ENCODE measurements around the gene PAPLN.
A peak's percentile ranks its signal among the peaks of the same experiment; 100 is the strongest.
"Not testable (repeated sequence)": the region's sequence is repeated elsewhere in the genome, so short reads cannot be mapped to it uniquely, and the experiment has no call there.

The PAPLN gene

GRCh38 chr14:73237219-73237785 lies at the start of gene PAPLN:
PAPLN (plus strand) TSS chr14:73237506; CDS start chr14:73239779, 2,273 bp downstream.
- peak; percentile 68 for DNase-seq (ENCODE audit: low spot score)

GRCh38 chr14:73188501-73188911 lies 48.8 kb upstream of the PAPLN start:
- no peak for DNase-seq (ENCODE audit: low spot score)

- DNase-seq (ENCODE audit: low spot score), result no peak
Observed at GRCh38 chr14:73189651-73190050, 47.7 kb upstream of the PAPLN start.

GRCh38 chr14:73191441-73191840 lies 45.9 kb upstream of the PAPLN start:
- no peak for DNase-seq (ENCODE audit: low spot score)

- DNase-seq (ENCODE audit: low spot score), result not testable (repeated sequence)
Observed at GRCh38 chr14:73194306-73194705, 43.0 kb upstream of the PAPLN start.

- DNase-seq (ENCODE audit: low spot score), result no peak
Observed at GRCh38 chr14:73198253-73198652, 39.1 kb upstream of the PAPLN start.

GRCh38 chr14:73203527-73203926 lies 33.8 kb upstream of the PAPLN start:
- DNase-seq (ENCODE audit: low spot score), result no peak

GRCh38 chr14:73207615-73208014 lies 29.7 kb upstream of the PAPLN start:
- DNase-seq (ENCODE audit: low spot score), result no peak

GRCh38 chr14:73208390-73208789 lies 28.9 kb upstream of the PAPLN start:
- no peak for DNase-seq (ENCODE audit: low spot score)

- DNase-seq (ENCODE audit: low spot score), result no peak
Observed at GRCh38 chr14:73208846-73209245, 28.5 kb upstream of the PAPLN start.

- DNase-seq (ENCODE audit: low spot score), result no peak
Observed at GRCh38 chr14:73209953-73210352, 27.4 kb upstream of the PAPLN start.

GRCh38 chr14:73211251-73212040 lies 25.9 kb upstream of the PAPLN start:
- DNase-seq (ENCODE audit: low spot score), result no peak

GRCh38 chr14:73216030-73216429 lies 21.3 kb upstream of the PAPLN start:
- DNase-seq (ENCODE audit: low spot score), result no peak

GRCh38 chr14:73217411-73217810 lies 19.9 kb upstream of the PAPLN start:
- no peak for DNase-seq (ENCODE audit: low spot score)

GRCh38 chr14:73220061-73220460 lies 17.2 kb upstream of the PAPLN start:
- DNase-seq (ENCODE audit: low spot score), result no peak

- DNase-seq (ENCODE audit: low spot score), result no peak
Observed at GRCh38 chr14:73220634-73221033, 16.7 kb upstream of the PAPLN start.

- DNase-seq (ENCODE audit: low spot score), result no peak
Observed at GRCh38 chr14:73221945-73222344, 15.4 kb upstream of the PAPLN start.

- DNase-seq (ENCODE audit: low spot score), result no peak
Observed at GRCh38 chr14:73223049-73223448, 14.3 kb upstream of the PAPLN start.

- no peak for DNase-seq (ENCODE audit: low spot score)
Observed at GRCh38 chr14:73225496-73225895, 11.8 kb upstream of the PAPLN start.

- no peak for DNase-seq (ENCODE audit: low spot score)
Observed at GRCh38 chr14:73227812-73228781, 9.2 kb upstream of the PAPLN start.

- no peak for DNase-seq (ENCODE audit: low spot score)
Observed at GRCh38 chr14:73230051-73230450, 7.3 kb upstream of the PAPLN start.

- peak; percentile 26 for DNase-seq (ENCODE audit: low spot score)
Observed at GRCh38 chr14:73231981-73232851, 5.1 kb upstream of the PAPLN start.

Measured in SW480 (cell line).